Erythroblast (primary cell): Measurements from ENCODE around the gene WASF2.
"Not testable (repeated sequence)": the region's sequence is repeated elsewhere in the genome, so short reads cannot be mapped to it uniquely, and the experiment has no call there.

Experiments
- DNase-seq, 2 experiments: peaks; one replicate each; lab custom pipeline; 2025; lab: John Stamatoyannopoulos, UW
- GATA1 ChIP-seq: IDR thresholded peaks from 2 replicates; pipeline ENCODE4 v1.6.1; 2011; ENCODE audit warnings: low read depth, mild to moderate bottlenecking, control low read depth, low read length, moderate library complexity
- POLR2A ChIP-seq: IDR thresholded peaks from 2 replicates; pipeline ENCODE4 v1.6.1; 2011; ENCODE audit warnings: mild to moderate bottlenecking, low read length

Gene WASF2

GRCh38 chr1:27464926-27465647 lies 24.9 kb downstream of the WASF2 start:
- DNase-seq = no peak
- TF ChIP-seq GATA1 = no peak
- TF ChIP-seq POLR2A = no peak

GRCh38 chr1:27463916-27464315 lies 26.1 kb downstream of the WASF2 start:
- not testable (repeated sequence) for DNase-seq

GRCh38 chr1:27458521-27458920 lies 31.4 kb downstream of the WASF2 start:
- DNase-seq = not testable (repeated sequence)

- TF ChIP-seq GATA1 (no peak), POLR2A (no peak)
Measured at GRCh38 chr1:27455139-27455811, 34.7 kb downstream of the WASF2 start.

GRCh38 chr1:27454610-27455009 lies 35.4 kb downstream of the WASF2 start:
- no peak for DNase-seq
- no peak for TF ChIP-seq GATA1

More at GRCh38 chr1:27455139-27455811, 34.7 kb downstream of the WASF2 start:
- no peak for DNase-seq

GRCh38 chr1:27451343-27451742 lies 38.6 kb downstream of the WASF2 start:
- TF ChIP-seq POLR2A (no peak), GATA1 (no peak)
- DNase-seq = no peak

GRCh38 chr1:27448982-27449381 lies 41.0 kb downstream of the WASF2 start:
- TF ChIP-seq GATA1 (no peak), POLR2A (no peak)
- no peak for DNase-seq

- TF ChIP-seq POLR2A (no peak), GATA1 (no peak)
- DNase-seq = no peak
Measured at GRCh38 chr1:27447883-27448282, 42.1 kb downstream of the WASF2 start.

- no peak for TF ChIP-seq GATA1
- no peak for TF ChIP-seq POLR2A
Measured at GRCh38 chr1:27447399-27447798, 42.6 kb downstream of the WASF2 start.

GRCh38 chr1:27446496-27447020 lies 43.4 kb downstream of the WASF2 start:
- DNase-seq = no peak
- no peak for TF ChIP-seq POLR2A
- no peak for TF ChIP-seq GATA1

More at GRCh38 chr1:27447399-27447798, 42.6 kb downstream of the WASF2 start:
- no peak for DNase-seq

GRCh38 chr1:27445177-27445936 lies 44.6 kb downstream of the WASF2 start:
- DNase-seq = no peak
- TF ChIP-seq GATA1 (no peak), POLR2A (no peak)

GRCh38 chr1:27444632-27445031 lies 45.3 kb downstream of the WASF2 start:
- TF ChIP-seq GATA1 (no peak), POLR2A (no peak)
- no peak for DNase-seq

- DNase-seq = no peak
- no peak for TF ChIP-seq POLR2A
- no peak for TF ChIP-seq GATA1
Measured at GRCh38 chr1:27439150-27439549, 50.8 kb downstream of the WASF2 start.

GRCh38 chr1:27438621-27439061 lies 51.3 kb downstream of the WASF2 start:
- TF ChIP-seq GATA1 (no peak), POLR2A (no peak)
- DNase-seq = no peak
